Fibroblast of skin of right quadriceps (primary cell): Measurements from ENCODE around the gene ARRDC1.
"Not testable (repeated sequence)": the region's sequence is repeated elsewhere in the genome, so short reads cannot be mapped to it uniquely, and the experiment has no call there.

Experiments used
- DNase-seq: peaks from one replicate; pipeline ENCODE4 v3.0.0-alpha.2; 2013

Gene ARRDC1

DNA sequence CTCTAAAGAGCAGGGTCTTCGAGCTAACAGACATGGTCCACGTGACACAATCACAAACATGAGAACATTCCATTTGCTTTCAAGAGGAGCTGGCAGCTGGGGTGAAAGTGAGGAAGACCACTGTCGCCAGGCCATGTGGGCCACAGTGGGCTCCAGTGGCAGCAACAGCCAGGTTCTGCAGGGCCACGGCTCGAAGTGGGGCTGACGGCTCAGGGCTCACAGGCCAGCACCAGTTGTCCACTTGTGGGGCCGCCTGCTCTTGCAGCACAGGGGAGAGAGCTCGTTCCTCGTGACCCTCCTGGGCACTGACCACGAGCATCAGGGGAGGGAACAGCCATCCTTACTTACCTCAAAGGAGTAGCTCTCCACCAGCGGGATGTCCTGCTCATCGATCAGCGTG, 17.2 kb upstream of the ARRDC1 start:
- no peak for DNase-seq

DNA sequence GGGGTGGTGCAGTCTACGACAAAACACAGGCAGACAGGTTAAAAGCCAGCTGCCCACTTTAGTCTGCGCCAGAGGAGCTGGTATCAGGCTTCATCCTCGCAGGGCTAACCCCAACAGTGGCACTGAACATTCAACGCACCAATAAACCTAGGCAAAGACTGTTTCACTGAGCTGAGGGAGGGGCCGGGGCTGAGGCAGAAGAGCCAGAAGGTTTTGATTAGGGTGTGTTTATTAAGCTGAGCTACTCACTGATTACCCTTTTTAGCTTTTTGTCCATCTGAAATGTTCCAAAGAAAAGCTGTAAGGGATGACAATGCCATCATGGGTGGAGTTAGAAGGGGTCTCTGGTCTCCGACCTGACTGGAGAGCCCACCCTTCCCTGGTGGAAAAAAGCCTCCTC, 16.6 kb upstream of the ARRDC1 start:
- DNase-seq, result no peak

DNA sequence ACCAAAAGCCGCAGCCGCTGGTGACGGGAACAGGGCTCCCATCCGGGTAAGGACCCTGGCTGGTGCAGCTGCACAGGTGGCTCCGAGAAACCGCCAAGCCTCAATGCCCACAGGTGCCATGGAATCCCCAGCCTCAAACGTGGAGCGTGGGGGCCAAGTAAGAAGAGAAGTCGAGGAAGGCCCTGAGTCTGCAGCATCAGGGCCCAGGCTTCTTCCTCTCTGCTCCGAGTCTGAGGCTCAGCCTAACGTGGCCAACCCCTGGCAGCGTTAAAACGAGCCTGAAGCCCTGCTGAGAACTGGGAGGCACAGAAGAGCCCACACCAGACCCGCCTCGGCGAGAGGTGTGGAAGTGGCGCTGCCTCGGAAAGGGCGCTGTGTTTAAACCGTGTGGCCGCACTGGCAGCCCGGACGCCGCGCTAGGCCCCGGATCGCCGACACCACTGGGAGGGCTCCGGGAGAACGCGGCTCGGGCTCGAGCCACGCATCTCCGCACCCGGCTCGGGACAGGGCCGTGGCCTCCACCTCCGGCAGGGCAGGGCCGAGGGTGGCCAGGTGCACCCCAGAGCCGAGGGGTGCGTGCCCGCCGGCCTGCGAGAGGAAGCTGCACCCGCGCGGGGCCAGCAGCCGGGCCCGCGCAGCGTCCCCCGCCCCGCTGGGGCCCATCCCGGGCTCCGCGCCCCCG, 15.9 kb upstream of the ARRDC1 start:
- DNase-seq, result no peak

DNA sequence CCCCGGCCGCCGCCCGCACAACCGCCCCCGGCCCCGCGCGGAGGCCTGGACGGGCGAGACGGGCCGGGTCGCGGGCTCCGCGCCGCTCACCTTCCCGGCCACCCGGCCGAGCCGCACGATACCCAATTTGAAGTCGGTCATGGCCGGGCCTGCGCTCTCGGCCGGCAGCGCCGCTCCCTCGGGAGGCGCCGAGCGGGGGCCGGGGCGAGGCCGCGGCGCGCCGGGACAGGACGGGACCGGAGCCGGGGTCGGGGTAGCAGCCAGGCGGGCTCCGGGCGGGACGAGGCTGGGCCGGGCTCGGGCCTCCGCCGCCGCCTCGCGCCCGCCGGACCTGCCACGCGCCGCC, 15.4 kb upstream of the ARRDC1 start:
- DNase-seq, result no peak

DNA sequence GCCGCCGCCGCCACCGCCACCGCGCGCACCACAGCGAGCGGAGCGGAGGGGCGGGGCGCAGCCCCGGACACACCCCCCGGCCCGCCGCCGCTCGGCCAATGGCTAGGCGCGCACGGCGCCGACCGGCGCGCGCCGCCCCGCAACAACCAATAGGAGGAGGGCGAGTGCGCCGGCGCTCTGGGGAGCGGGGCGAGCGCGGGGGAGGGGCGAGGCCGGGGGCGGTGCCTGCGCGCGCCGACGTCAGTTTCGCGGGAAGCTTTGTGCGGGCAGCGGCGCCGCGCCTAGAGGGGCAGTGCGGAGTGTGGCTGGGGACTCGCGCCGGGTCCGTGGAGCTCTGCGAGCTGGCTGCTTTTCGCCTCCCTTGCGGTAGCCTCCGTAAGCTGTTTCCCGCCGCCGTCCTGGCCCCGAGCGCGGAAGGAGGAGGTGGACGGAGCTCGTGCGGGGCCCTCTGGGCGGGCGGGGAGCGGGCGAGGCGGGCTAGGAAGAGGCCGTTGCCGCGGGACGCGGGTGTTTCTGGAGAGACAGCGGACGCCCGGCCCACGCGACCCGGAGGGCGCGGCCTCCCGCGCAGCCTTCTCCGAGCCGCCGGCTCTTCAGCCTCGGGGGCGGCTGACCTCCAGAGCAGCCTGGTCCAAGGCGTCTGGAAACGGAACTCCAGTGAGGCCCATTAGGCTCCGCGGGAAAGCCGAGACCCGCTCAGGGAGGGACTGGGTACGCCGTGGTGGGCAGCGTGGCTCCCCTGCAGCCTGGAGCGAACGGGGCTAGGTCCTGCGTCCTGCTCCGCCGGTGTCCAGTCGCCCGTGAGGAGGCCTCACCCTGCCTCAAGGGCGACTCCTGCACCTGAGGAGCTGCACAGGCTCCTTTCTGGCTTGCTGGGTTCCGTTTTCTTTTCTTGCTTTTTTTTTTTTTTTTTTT, 14.8 kb upstream of the ARRDC1 start, which contains the start of gene ZMYND19:
ZMYND19 (minus strand) TSS at position 44 of the 915 bp plus-strand sequence. CDS start 249 bp downstream, outside the sequence.
- peak; percentile 89 for DNase-seq

DNA sequence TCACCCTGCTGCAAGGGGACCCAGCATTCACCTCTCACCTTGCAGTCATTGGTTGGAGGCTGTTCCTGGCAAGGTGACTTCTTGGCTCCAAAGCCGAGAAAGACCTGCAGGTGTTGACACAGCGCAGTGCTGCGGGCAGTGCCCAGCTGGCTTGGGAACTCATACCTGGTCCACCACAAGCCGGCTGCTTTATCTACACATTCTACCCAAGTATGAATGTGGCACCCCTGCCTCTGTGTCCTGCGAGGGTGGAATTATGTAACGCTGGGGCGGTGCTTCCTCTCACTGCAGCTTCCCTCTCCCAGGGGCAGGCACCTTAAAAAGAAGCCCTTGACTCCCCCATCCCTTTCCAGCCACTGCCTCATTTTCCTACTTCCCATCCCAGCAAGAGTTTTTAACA, 12.7 kb upstream of the ARRDC1 start:
- DNase-seq, result no peak

DNA sequence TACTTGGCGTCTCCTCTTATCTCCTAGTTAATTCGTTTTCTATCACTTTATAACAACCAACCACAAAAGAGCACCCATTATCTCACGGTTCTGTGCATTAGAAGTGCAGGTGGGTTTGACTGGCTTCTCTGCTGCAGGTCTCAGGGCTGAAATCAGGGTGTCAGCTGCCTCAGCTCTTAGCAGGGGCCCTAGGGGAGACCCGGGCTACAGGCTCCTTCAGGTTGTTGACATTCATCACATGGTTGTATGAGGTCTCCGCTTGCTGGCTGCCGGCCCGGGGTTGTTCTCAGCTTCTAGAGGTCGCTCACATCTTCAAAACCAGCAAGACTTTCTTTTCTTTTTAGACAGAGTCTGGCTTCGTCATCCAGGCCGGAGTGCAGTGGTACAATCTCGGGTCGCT, 12.3 kb upstream of the ARRDC1 start:
- no peak for DNase-seq

DNA sequence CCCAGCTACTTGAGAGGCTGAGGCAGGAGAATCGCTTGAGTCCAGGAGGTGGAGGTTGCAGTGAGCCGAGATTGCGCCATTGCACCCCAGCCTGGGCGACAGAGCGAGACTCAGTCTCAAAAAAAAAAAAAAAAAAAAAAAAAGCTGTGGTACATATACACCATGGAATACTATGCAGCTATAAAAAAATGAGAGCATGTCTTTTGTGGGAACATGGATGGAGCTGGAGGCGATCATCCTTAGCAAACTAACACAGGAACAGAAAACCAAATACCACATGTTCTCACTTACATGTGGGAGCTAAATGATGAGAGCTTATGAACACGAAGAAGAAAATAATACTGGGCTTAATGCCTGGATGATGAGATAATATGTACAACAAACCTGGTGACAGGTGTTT, 8.9 kb upstream of the ARRDC1 start:
- not testable (repeated sequence) for DNase-seq

DNA sequence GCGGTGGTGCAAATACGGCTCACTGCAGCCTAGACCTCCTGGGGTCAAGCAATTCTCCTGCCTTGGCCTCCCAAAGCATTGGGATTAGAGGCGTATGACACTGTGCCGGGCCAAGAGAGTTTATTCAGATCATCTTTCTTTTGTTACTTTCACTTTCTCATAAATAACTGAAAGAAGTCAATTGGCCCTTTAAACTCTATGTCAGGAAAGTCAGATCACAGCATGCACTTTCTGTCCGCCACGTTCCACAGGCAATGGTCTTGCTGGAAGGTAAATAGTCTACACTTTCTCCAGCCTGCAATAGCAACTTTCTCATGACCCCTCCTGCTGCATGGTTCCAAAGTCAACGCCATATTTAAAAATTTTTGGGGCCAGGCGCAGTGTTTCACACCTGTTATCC, 6.5 kb upstream of the ARRDC1 start:
- DNase-seq, result no peak

DNA sequence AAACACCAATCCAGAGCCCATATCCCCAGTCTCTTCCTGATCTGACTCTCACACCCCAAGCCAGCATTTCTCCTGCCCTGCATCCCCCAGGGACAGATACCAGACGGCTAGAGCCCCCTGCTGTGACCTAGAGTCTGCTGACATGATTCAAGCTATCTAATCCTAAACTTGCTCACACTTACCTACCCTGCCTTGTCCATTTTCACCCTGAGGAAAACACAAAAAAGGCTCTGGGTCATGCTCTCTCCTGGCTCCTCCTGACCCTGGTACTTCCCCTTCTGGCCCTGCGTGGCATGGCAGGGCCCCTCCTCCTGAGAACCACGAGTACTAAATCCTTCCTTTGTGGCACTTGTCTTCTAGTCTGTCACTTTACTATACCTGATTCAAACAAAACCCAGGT, 2.8 kb upstream of the ARRDC1 start:
- DNase-seq, result no peak

DNA sequence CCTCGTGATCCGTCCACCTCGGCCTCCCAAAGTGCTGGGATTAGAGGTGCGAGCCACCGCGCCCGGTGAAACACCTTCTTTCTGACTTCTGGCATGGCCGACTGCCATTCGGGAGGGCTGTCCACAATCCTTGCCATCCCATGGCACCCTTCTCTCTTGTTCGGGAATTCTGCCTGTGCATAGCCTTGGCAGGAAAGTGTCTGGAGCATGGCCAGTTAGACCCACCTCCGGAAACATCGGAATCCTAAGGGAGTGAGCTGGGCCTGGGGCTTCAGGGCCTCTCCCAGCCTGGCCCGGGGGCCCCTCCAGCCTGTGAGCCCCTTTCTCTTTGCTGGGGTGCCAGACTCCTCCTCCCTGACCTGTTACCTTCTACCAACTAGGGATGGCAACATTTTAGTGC, 1.6 kb upstream of the ARRDC1 start:
- DNase-seq, result no peak

DNA sequence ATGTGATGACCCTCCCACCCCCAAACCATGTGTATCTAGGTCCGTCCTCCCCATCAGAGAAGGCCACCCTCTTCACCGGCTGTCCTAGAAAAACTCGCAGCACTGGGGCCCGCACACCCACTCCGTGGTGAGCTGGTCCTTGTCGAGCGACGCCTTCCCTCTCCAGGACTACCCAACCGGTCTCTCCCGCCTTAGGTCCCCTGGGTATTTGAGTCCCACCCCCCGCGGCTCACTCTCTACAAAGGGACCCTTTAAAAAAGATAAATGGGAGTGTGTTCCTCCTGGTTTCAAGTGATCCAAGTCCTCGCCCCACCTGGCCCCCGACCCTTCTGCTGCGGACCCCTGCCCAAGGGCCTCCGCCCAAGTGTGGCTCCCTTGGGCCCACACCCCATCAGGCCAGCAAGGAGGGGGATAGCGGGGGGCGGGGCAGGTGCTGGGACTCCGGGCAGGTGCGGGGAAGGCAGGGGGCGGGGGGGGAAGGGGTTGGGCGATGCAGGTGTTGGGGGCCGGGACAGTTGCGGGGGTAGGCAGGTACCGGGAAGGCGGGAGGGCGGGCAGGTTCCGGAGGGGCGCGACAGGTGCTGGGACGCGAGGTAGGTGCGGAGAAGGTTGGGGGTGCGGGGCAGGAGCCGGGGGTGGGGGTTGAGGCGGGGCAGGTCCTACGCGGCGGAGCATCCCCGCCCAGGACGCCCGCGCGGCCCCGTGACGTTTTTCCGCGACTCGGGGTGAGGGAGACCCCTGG, 970 bp upstream of the ARRDC1 start:
- no peak for DNase-seq

DNA sequence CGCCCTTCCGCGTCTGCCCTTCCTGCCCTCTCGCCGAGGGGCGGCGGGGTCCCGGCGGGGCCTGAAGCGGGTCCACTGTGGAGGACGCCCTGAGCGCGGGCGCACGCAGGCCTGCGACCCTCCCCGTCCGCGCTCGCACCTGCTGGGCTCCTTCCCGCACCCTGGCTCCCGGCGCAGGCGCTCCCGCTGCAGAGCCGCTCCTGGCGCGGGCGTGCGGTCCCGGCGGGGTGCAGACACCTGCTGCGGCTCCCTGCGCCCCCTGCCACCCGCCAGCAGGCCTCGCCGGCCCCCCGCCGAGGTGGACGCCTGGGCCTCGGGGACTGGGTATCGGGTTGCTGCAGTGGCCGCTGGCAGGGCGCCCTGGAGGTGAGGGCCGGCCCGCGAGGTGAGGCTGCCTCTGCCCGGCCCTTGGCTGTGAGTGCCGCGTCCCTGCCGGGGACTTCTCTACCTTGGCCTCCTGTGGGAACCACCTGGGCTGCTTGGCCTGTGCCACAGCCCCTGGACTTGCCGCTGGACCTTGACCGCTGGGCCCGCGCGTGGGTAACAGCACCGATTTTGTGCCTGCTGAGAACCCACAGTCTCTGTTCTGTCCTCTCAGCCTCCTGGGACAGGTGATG, 627 bp downstream of the ARRDC1 start:
- no peak for DNase-seq

DNA sequence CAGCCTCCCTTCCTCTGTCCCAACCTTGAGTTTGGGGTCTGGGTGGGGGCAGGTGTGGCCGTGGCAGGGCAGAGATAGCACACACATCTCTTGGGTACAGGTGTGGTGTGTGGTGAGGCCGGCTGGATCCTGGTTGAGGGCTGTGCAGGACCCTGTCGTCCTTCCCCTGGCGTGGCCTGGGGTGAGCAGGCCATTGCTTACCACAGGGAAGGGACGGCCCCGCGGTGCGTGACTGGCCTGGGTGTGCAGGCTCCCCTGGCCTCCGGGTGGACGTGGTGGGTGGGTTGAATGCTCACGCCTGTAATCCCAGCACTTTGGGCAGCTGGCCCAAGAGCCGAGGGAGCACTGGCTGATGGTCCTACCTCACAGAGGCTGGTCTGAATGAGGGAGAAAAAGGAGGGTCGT, 1.2 kb downstream of the ARRDC1 start:
- no peak for DNase-seq

DNA sequence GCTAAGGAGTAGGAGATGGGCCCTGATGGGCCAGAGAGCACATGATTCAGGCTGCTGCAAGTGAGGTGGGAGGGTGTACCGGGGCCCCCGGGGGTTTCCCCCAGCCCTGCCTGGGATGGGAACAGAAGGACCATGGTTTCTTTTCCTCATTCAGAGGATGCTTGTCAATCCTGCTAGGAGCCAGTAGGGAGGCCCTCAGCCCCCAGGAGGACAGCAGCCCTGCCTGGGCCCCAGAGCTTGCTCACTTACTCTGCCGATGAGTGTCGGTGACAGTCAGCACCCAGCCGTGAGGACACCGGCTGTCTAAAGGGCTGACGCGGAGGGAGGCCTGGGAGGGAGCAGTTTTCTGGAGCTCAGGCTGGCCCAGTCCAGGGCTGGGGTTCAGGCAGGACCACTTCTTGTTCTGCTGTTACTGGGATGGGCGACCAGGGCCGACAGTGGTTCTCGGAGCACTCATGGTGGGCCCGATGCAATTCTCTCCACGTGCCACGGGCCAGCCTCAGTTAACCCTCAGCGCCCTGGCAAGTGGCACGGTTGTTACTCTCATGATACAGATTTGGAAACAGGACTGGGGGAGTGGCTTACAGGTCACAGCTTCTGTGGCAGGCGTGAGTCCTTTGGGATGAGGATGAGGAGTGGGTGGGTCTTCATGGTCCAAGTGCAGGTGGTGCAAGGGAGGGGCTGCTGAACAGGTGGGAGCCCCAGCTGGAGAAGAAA, 1.8 kb downstream of the ARRDC1 start:
- no peak for DNase-seq

DNA sequence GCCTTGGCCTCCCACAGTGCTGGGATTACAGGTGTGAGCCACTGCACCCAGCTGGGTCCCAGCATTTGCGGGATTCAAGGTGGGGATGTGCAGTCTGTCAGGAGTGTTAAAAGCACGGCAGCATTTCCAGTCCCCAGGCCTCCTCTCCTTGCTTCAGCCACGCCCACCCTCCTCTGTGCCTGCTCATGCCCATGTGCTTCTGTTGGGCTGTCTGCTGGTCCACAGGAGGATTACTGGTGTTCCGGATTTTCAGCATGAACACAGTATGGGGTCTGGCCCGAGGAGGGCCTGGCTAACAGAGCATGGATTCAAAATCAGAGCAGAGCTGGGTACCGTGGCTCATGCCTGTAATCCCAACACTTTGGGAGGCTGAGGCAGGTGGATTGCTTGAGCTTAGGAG, 5.5 kb downstream of the ARRDC1 start:
- no peak for DNase-seq

DNA sequence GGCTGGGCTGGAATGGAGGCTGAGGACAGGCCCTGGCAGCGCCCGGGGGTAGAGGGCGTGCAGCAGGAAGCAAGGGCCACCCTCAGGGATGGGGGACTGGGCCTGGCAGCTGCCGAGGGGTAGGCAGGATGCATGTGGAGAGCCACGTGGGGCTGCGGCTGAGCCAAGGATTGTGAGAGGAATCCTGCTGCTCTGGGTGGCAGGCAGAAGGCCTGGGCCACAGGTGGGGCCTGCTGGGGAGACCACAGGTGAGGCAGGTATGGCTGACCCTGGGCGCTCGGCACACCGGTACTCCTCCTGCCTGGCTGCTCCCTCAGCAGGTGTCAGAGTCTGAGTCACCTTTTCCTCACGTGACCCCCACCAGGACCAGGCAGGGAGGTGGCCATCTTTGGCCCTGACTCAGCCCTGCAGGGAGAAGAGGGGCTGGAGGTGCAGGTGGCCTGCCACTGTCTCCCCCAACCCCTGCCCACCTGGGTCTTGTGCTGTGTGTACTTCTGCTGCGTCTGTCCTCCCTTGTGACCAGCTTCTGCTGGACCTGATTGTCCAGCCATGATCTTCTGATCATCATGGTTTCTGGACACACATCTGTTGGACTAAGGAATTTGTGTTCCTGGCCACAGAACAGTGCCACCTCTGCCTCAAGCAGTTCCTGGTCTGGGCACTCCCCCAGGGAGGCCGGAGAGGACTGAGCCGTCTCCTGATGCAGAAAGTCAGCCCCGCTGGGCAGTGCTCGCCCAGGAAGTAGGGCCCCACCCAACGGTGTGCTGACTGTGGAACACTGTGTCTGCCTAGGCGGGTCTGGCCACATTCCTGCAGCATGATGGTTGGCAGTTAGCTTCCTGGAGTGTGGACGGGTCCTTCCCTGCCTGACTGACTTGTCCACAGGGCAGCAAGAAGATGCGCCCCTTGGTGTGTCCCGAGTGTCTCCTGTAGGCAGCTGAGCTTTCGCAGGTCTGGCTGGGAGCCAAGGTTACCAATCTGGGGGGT, 6.4 kb downstream of the ARRDC1 start:
- DNase-seq, result peak; percentile 53

DNA sequence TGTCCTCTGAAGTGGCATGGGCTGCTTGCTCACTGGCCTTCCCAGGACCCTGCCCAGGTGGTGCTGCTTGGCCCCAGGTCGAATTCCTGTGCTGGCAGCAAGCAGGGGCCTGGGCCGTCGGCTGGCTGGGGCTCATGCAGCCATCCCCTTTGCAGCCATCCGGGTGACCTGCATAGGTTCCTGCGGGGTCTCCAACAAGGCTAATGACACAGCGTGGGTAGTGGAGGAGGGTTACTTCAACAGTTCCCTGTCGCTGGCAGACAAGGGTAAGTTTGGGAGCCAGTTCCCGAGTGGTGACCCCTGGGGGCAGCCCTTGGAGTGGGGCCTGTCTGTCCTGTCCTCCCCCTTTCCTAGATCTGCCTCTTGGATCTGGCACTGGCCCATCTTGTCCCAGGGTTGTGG, 7.3 kb downstream of the ARRDC1 start:
- DNase-seq, result no peak

DNA sequence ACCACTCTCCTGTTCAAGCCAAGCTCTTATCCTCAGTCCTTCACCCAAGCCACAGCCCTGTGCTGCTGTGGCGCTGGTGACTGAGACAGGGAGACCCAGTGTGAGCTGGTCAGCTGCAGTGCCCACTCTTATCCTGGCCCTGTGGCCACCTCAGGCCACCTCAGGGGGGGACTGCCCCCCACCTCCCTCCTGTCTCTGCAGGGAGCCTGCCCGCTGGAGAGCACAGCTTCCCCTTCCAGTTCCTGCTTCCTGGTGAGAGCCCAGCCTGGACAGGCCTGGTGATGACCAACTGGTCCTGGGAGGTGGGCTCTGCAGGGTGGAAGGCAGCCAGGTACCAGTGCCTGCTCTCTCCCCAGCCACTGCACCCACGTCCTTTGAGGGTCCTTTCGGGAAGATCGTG, 7.8 kb downstream of the ARRDC1 start:
- no peak for DNase-seq

DNA sequence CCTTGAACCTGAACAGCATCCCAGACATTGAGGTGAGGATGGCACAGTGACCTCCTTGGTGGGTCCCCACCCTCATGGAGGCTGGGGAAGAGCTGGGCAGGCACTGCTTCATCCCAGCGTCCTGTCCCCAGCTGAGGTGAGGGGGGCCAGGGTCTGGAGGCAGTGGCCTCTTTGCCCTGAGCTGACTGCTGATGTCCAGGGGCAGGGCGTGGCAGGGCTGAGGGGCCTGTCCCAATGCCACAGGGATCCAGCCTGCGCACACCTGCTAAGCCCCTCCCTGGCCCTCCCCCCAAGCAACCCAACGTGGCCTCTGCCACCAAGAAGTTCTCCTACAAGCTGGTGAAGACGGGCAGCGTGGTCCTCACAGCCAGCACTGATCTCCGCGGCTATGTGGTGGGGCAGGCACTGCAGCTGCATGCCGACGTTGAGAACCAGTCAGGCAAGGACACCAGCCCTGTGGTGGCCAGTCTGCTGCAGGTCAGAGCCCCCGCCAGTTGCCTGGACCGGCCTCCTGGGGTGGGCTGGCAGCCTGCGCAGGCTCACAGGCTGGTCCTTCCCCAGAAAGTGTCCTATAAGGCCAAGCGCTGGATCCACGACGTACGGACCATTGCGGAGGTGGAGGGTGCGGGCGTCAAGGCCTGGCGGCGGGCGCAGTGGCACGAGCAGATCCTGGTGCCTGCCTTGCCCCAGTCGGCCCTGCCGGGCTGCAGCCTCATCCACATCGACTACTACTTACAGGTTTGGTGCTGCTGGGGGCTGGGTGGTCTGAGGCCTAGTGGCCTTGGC, 8.4 kb downstream of the ARRDC1 start:
- DNase-seq, result no peak
